Hepatocyte (in vitro differentiated cells): ENCODE measurements around the gene BTD. TPM values are rescaled to one million over a fixed set of nuclear protein-coding genes. Genes with fewer than 3 reads are reported as not detected.

Experiments
- DNase-seq: peaks from one replicate; pipeline ENCODE4 v3.0.0-alpha.2; 2016; ENCODE audit warnings: low spot score
- H2AFZ ChIP-seq: fragments of 200-600 bp; sonication (generic); 2 replicates; pipeline ENCODE4 v1.6.0; 2016; ENCODE audit warnings: antibody characterized with exemption, mild to moderate bottlenecking
- H3K27ac ChIP-seq: fragments of 200-600 bp; sonication (generic); 2 replicates; pipeline ENCODE4 v1.5.1; 2016; ENCODE audit warnings: mild to moderate bottlenecking
- H3K27me3 ChIP-seq: fragments of 200-600 bp; sonication (generic); 2 replicates; pipeline ENCODE4 v1.6.1; 2016
- H3K36me3 ChIP-seq: fragments of 200-600 bp; sonication (generic); replicated peaks from 2 replicates; pipeline ENCODE4 v1.5.1; 2016; ENCODE audit warnings: low read depth; ENCODE audit not compliant: insufficient read depth
- H3K4me1 ChIP-seq: fragments of 200-600 bp; sonication (generic); 2 replicates; pipeline ENCODE4 v1.5.1; 2016; ENCODE audit warnings: mild to moderate bottlenecking, moderate library complexity; ENCODE audit not compliant: insufficient read depth
- H3K4me2 ChIP-seq: fragments of 200-600 bp; sonication (generic); 2 replicates; pipeline ENCODE4 v1.6.0; 2016
- H3K4me3 ChIP-seq: fragments of 200-600 bp; sonication (generic); 2 replicates; pipeline ENCODE4 v1.5.1; 2016; ENCODE audit warnings: mild to moderate bottlenecking
- H3K79me2 ChIP-seq: fragments of 200-600 bp; sonication (generic); 2 replicates; pipeline ENCODE4 v1.6.0; 2017; ENCODE audit warnings: mild to moderate bottlenecking
- H3K9me2 ChIP-seq: fragments of 200-600 bp; sonication (generic); replicated peaks from 2 replicates; pipeline ENCODE4 v1.6.0; 2017; ENCODE audit warnings: mild to moderate bottlenecking; ENCODE audit not compliant: insufficient read depth
- H3K9me3 ChIP-seq: fragments of 200-600 bp; sonication (generic); 2 replicates; pipeline ENCODE4 v1.5.1; 2016; ENCODE audit warnings: low read depth, mild to moderate bottlenecking
- H4K20me1 ChIP-seq: fragments of 200-600 bp; sonication (generic); 2 replicates; pipeline ENCODE4 v1.6.0; 2016; ENCODE audit warnings: mild to moderate bottlenecking; ENCODE audit not compliant: insufficient read depth, poor library complexity, severe bottlenecking
- EZH2 ChIP-seq: fragments of 200-600 bp; sonication (generic); IDR thresholded peaks from 2 replicates; pipeline ENCODE4 v1.6.1; 2016; ENCODE audit warnings: antibody characterized with exemption, mild to moderate bottlenecking, borderline replicate concordance
- EZH2phosphoT487 ChIP-seq: fragments of 200-600 bp; sonication (generic); IDR thresholded peaks from one replicate; pipeline ENCODE4 v1.6.1; 2018; ENCODE audit warnings: antibody characterized with exemption, mild to moderate bottlenecking, low read depth, moderate library complexity; ENCODE audit not compliant: unreplicated experiment, severe bottlenecking
- WGBS: methylation state at CpG from one replicate; pipeline ENCODE4 v1.1.6; 2016; ENCODE audit warnings: low lambda C conversion rate; ENCODE audit errors: missing lambda C conversion rate; 5-methylcytosine and 5-hydroxymethylcytosine counted together
- polyA plus RNA-seq: library from polyadenylated mRNA; unstranded; fragments of >200 nt; fragmentation: Nextera tagmentation; extraction: Ambion mirVana; gene quantifications from 2 replicates; pipeline ENCODE4 v1.2.1, GENCODE V29; 2016
- total RNA-seq: library from RNA; depleted of rRNA; stranded (reverse); fragments of >200 nt; gene quantifications from 2 replicates; pipeline ENCODE4 v1.2.3, GENCODE V29; 2014
- TF ChIP-seq, protein P1 (sequence below): fragments of 200-600 bp; sonication (generic); IDR thresholded peaks from 2 replicates; pipeline ENCODE4 v1.5.1; 2016; ENCODE audit warnings: antibody characterized with exemption, mild to moderate bottlenecking; ENCODE audit not compliant: poor library complexity

The BTD gene
- total and polyA plus RNA-seq, 2 experiments from 2014 or later = 28.4 to 37.9 TPM

DNA sequence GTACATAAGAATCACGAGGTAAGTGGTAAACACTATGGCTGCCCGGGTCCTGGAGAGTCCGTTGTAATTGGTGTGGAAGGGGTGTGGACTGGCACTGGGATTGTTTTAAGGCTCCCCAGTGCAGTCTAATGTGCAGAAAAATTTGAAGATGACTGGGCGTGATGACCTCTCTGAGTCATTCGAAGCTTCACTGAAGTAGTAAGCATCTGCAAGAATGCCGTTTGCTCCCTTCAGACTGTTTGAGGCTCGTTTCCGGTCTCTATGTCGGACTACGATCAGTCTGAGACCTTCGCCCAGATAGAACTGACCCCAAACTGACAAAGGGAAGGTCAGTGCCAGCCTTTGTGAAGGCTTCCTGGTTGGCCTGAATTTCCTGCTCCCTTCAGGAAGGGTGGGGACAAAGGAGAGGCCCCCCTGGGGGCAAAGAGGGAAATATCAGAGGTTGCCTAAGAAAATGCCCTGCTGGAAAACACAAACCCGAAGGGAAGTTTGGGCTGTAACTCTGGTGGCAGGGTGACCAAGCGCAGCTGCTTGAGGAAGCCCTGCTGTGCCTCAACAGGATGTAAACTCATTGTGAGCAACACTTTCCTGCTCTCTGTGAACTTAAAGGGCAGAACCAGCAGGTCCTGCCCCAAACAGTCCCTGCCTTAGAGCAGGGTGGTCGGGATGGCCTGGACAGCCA is 34.6 kb downstream of the BTD start:
- H3K27ac ChIP-seq = peak overlapping the region; percentile 90
- no peaks in the 10 kb centered on the region for H3K79me2 ChIP-seq
- no peak for DNase-seq
- peaks cover 28% of the 10 kb centered on the region for H3K4me1 ChIP-seq
- no peaks in the 10 kb centered on the region for H3K27me3 ChIP-seq
- no peaks in the 10 kb centered on the region for H3K9me3 ChIP-seq
- no peak for TF ChIP-seq EZH2
- TF ChIP-seq EZH2phosphoT487 = no peak
- TF ChIP-seq, protein P1, sequence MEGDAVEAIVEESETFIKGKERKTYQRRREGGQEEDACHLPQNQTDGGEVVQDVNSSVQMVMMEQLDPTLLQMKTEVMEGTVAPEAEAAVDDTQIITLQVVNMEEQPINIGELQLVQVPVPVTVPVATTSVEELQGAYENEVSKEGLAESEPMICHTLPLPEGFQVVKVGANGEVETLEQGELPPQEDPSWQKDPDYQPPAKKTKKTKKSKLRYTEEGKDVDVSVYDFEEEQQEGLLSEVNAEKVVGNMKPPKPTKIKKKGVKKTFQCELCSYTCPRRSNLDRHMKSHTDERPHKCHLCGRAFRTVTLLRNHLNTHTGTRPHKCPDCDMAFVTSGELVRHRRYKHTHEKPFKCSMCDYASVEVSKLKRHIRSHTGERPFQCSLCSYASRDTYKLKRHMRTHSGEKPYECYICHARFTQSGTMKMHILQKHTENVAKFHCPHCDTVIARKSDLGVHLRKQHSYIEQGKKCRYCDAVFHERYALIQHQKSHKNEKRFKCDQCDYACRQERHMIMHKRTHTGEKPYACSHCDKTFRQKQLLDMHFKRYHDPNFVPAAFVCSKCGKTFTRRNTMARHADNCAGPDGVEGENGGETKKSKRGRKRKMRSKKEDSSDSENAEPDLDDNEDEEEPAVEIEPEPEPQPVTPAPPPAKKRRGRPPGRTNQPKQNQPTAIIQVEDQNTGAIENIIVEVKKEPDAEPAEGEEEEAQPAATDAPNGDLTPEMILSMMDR = no peak
- 91% methylated on average over 14 of the region's 14 CpGs for WGBS
- H3K36me3 ChIP-seq = no peaks in the 10 kb centered on the region
- H4K20me1 ChIP-seq = no peaks in the 10 kb centered on the region
- no peak overlapping the region for H3K4me2 ChIP-seq
- H3K9me2 ChIP-seq = no peaks in the 10 kb centered on the region
- H2AFZ ChIP-seq = no peak overlapping the region
- H3K4me3 ChIP-seq = no peak overlapping the region

DNA sequence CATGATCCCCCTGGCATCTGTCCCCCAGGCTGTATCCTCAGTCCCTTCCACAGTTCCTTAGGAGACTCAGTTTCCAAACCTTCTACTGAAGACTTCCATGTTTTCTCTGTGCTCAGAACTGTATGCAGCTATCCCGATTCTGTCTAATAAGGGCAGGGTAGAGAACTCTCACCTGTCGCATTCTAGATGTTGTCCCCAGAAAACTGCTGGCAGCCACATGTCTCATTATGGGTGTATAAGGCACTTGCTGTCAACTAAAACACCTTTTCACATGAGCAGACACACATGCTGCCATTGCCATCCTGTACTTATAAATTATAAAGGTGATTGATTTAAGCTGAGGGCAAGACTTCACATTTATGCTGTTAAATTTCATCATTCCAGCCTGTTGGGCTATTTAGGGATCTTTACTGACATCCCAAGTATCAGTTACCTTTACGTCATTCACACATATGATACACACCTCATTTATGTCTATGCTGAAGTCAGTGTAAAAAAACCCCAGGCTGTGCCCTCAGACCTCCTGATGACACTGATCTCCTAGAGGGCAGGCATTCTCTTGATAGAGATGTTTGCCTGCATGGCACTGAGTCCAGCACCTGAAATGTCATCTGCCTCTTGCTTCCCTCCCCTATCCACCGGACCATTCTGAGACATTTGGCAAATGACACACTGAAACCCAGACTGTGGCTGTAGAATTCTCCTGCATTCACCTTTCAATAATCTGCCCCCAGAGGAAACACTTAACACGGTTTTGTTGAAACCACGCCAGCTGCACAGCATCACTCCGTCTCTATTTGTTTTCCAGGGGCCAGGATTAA is 35.8 kb downstream of the BTD start:
- WGBS = 78% methylated on average over 7 of the region's 7 CpGs
- Histone ChIP-seq H3K4me1 (peaks cover 28% of the 10 kb centered on the region), H3K27me3 (no peaks in the 10 kb centered on the region), H3K4me3 (no peak overlapping the region), H3K9me3 (no peaks in the 10 kb centered on the region), H3K27ac (peak overlapping the region; percentile 22), H3K79me2 (no peaks in the 10 kb centered on the region), H3K36me3 (no peaks in the 10 kb centered on the region), H3K4me2 (no peak overlapping the region), H2AFZ (no peak overlapping the region), H4K20me1 (no peaks in the 10 kb centered on the region), H3K9me2 (no peaks in the 10 kb centered on the region)
- TF ChIP-seq, protein P1 = no peak
- TF ChIP-seq EZH2phosphoT487 = no peak
- no peak for TF ChIP-seq EZH2
- no peak for DNase-seq

DNA sequence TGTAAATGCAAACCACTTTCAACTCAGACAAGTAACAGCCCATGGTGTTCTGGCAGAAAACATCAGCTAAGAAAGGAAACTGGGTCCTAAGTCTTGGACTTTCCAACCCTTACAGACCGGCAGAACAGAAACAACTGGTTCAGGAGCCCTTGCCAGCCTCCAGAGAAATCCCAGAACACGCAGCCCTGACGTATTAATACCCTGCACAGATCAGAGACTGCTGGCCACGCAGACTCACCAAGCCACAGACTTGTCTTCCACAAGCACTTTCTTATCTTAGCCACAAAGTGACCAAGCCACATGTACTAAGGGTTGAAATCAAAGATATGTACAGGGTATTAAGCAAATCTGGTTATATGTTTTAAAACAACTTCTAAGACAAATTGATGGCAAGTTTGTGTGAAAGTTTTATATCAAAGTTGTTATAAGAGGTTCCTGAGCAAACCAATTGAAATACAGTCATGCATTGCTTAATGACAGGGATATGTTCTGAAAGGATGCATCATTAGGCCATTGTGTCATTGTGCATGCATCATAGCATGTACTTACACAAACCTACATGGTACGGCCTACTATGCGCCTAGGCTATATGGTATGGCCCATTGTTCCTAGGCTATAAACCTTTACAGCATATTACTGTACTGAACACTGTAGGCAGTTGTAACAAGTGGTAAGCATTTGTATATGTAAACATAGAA is 36.8 kb downstream of the BTD start:
- Histone ChIP-seq H3K4me2 (no peak overlapping the region), H3K27me3 (no peaks in the 10 kb centered on the region), H3K9me3 (no peaks in the 10 kb centered on the region), H4K20me1 (no peaks in the 10 kb centered on the region), H3K27ac (peak overlapping the region; percentile 22), H3K79me2 (no peaks in the 10 kb centered on the region), H3K36me3 (no peaks in the 10 kb centered on the region), H2AFZ (no peak overlapping the region), H3K9me2 (no peaks in the 10 kb centered on the region), H3K4me1 (peaks cover 24% of the 10 kb centered on the region), H3K4me3 (no peak overlapping the region)
- TF ChIP-seq EZH2phosphoT487 (no peak), EZH2 (no peak)
- TF ChIP-seq, protein P1 = no peak
- DNase-seq = peak; percentile 25
- 84% methylated on average over 6 of the region's 6 CpGs for WGBS
